Kidney epithelial cell (primary cell): ENCODE results near the gene TSPAN14. TPM values are rescaled to one million over a fixed set of nuclear protein-coding genes. Genes with fewer than 3 reads are reported as not detected.

Experiments
- DNase-seq: peaks from one replicate; pipeline ENCODE4 v3.0.0-alpha.2; 2010; ENCODE audit warnings: low read depth
- H3K27me3 ChIP-seq: 2 replicates; pipeline ENCODE4 v1.6.0; 2011; ENCODE audit warnings: low read length; ENCODE audit not compliant: control insufficient read depth, insufficient read depth
- H3K36me3 ChIP-seq: 2 replicates; pipeline ENCODE4 v1.5.1; 2011; ENCODE audit warnings: low read length; ENCODE audit not compliant: control insufficient read depth, insufficient read depth
- H3K4me3 ChIP-seq: 2 replicates; pipeline ENCODE4 v1.5.1; 2011; ENCODE audit warnings: low read depth, mild to moderate bottlenecking, control low read depth, low read length
- total RNA-seq: library from RNA; depleted of rRNA; stranded (reverse); fragments of >200 nt; gene quantifications from 2 replicates; pipeline ENCODE4 v1.2.3, GENCODE V29; 2015
- TF ChIP-seq, protein P1 (sequence below): IDR thresholded peaks from 2 replicates; pipeline ENCODE4 v1.5.1; 2011; ENCODE audit warnings: mild to moderate bottlenecking, moderate library complexity, low read length, control low read depth, inconsistent platforms; ENCODE audit not compliant: insufficient read depth, poor library complexity, severe bottlenecking

Gene TSPAN14
- total RNA-seq, 1 donor from 2014 or later = 111 TPM

DNA sequence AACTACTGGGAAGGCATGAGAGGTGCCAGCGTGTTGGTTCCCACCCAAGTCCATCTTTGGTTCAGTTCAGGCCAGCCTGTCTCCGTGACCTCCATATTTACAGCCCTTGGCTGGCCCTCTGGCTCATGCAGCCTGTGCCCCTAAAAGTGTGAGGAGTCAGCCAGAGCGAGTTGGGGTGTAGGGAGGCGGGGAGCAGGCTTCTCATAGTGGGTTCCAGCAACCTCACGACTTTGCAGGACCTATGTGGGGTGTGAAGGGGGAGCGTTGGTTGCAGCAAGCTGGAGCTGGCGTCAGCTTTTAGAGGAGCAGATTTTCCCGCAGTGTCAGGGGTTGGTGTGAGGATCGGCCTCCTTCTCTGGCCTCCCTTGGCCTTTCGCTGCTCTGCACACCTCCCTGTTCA lies 9.8 kb downstream of the TSPAN14 start:
- no peak overlapping the region for H3K4me3 ChIP-seq
- TF ChIP-seq, protein P1, sequence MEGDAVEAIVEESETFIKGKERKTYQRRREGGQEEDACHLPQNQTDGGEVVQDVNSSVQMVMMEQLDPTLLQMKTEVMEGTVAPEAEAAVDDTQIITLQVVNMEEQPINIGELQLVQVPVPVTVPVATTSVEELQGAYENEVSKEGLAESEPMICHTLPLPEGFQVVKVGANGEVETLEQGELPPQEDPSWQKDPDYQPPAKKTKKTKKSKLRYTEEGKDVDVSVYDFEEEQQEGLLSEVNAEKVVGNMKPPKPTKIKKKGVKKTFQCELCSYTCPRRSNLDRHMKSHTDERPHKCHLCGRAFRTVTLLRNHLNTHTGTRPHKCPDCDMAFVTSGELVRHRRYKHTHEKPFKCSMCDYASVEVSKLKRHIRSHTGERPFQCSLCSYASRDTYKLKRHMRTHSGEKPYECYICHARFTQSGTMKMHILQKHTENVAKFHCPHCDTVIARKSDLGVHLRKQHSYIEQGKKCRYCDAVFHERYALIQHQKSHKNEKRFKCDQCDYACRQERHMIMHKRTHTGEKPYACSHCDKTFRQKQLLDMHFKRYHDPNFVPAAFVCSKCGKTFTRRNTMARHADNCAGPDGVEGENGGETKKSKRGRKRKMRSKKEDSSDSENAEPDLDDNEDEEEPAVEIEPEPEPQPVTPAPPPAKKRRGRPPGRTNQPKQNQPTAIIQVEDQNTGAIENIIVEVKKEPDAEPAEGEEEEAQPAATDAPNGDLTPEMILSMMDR = no peak
- peaks cover 1% of the 10 kb centered on the region for H3K36me3 ChIP-seq
- H3K27me3 ChIP-seq = no peaks in the 10 kb centered on the region
- no peak for DNase-seq

DNA sequence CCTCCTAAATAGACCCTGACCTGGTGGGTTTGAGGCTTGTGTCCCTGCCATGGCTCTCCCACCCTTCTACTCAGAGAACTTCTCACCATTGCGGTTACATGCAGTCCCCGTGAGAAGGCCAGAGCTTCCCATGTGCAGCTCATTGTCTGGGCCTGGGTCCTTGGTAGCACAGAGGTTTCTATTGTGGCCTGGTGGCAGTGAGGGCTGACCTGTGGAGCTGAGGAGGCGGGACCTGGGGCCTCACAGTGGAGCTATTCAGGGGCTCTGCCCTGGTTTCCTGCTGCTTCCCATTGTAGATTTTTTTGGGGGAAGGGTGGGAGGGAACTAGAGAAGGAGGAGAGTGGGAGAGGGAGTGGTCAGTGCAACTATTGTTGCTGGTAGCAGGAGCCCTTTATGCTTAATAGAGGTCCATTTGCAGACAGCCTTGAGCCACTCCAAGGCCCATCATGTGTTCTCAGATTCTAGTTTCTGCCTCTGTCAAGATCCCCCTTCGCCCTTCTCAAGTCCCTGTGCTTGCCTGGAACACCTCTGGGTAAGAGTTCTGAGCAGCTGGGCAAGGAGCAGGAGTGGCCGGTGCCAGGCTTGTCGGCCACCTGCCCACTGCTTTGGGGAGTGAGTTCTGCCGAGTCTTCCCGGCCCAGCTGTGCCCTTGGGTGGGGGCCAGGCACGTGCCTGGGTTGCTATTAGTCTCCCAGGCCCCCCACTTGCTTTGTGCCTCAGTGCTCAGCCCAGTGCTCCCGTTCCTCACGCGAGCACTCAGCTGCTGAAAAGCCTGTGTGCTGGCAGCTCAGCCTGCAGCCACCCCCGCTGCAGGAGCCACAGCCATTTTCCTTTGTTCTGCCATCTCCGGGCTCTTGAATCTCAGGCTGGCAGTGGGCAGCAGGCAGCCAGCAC lies 10.7 kb downstream of the TSPAN14 start:
- TF ChIP-seq, protein P1 = no peak
- H3K4me3 ChIP-seq = no peak overlapping the region
- H3K27me3 ChIP-seq = no peaks in the 10 kb centered on the region
- DNase-seq = no peak
- peaks cover 1% of the 10 kb centered on the region for H3K36me3 ChIP-seq

DNA sequence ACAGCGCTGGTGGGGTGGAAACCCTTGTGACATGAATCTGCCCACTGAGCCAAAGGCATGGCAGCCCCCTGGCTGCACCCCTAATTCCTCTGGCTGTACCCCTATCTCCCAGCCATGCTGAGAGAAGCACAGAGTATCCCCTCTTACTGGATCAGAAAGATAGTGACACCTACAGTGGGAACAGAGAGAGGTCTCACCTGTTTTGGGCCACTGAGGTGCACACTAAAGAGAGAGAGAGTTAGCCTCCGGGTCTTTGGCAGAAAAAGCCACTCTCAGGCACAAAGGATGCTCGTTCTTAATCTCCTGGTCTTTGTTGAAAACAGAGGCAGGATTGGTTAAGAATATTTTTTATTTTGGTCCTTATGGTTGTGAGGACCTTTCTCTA lies 11.3 kb downstream of the TSPAN14 start:
- DNase-seq = no peak
- Histone ChIP-seq H3K27me3 (no peaks in the 10 kb centered on the region), H3K36me3 (peaks cover 1% of the 10 kb centered on the region), H3K4me3 (no peak overlapping the region)
- TF ChIP-seq, protein P1 = no peak

DNA sequence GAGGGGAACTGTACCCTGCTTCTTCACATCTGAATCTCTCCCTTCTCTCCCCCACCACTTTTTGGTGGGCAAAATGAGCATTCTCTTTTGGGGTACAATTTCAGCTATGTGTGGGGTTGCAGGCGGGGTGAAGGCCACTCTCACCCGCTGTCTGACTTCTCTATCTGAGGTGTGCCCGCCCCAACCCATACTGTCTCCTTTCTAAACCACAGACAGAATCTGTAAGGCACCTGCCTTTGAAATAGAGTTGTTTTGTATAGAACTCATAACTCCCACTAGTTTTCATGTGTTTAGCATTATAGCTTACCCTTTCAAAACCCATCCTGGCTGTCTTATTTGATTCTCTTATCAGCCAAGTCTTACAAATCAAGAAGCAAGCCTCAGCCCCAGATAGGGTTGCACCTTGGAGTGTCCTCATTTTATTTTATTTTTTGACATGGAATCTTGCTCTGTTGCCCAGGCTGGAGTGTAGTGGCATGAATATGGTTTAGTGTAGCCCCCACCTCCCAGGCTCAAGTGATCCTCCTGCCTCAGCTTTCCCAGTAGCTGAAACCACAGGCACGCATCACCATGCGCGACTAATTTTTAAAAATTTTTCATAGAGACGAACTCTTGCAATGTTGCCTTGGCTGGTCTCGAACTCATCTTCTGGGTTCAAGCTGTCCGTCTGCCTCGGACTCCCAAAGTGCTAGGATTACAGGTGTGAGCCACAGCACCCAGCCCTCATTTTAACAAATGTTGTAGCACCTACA lies 11.9 kb downstream of the TSPAN14 start:
- peaks cover 1% of the 10 kb centered on the region for H3K36me3 ChIP-seq
- DNase-seq = no peak
- no peak overlapping the region for H3K4me3 ChIP-seq
- H3K27me3 ChIP-seq = no peaks in the 10 kb centered on the region
- TF ChIP-seq, protein P1 = no peak

- Histone ChIP-seq H3K4me3 (no peak overlapping the region), H3K36me3 (peaks cover 1% of the 10 kb centered on the region), H3K27me3 (no peaks in the 10 kb centered on the region)
- DNase-seq = no peak
- TF ChIP-seq, protein P1 = no peak
Measured at GRCh38 chr10:80466724-80467326, 12.7 kb downstream of the TSPAN14 start.
